SK-N-SH treated with all-trans-retinoic acid at 6 μM for 48 hours (cell line): ENCODE data around the gene SEC31A.
"Not testable (repeated sequence)": the region's sequence is repeated elsewhere in the genome, so short reads cannot be mapped to it uniquely, and the experiment has no call there.

Experiments
- ARNTL ChIP-seq: fragments of 450-650 bp; formaldehyde crosslinking; IDR thresholded peaks from 2 replicates; pipeline ENCODE4 v1.5.0; 2020; ENCODE audit warnings: low read depth, mild to moderate bottlenecking, moderate library complexity, borderline replicate concordance
- CREB5 ChIP-seq: fragments of 250-450 bp; sonication (Bioruptor Pico); IDR thresholded peaks from 2 replicates; pipeline ENCODE4 v1.5.1; 2020; ENCODE audit warnings: low read depth, mild to moderate bottlenecking, moderate library complexity
- CSDC2 ChIP-seq: fragments of 250-450 bp; sonication (Bioruptor Pico); IDR thresholded peaks from 2 replicates; pipeline ENCODE4 v1.5.0; 2020; ENCODE audit warnings: mild to moderate bottlenecking, moderate library complexity
- CSRNP3 ChIP-seq: fragments of 250-450 bp; sonication (Bioruptor Pico); IDR thresholded peaks from 2 replicates; pipeline ENCODE4 v1.5.1; 2021; ENCODE audit warnings: mild to moderate bottlenecking, moderate library complexity
- GLIS3 ChIP-seq: fragments of 250-450 bp; sonication (Bioruptor Pico); IDR thresholded peaks from 2 replicates; pipeline ENCODE4 v1.5.0; 2020; ENCODE audit warnings: mild to moderate bottlenecking, moderate library complexity
- PATZ1 ChIP-seq: fragments of 250-450 bp; sonication (Bioruptor Pico); IDR thresholded peaks from 2 replicates; pipeline ENCODE4 v1.8.0; 2020; ENCODE audit warnings: mild to moderate bottlenecking, moderate library complexity, borderline replicate concordance
- RARB ChIP-seq: fragments of 250-450 bp; sonication (Bioruptor Pico); IDR thresholded peaks from 2 replicates; pipeline ENCODE4 v1.8.0; 2021; ENCODE audit warnings: mild to moderate bottlenecking, moderate library complexity
- TCF4 ChIP-seq: fragments of 250-450 bp; sonication (Bioruptor Pico); IDR thresholded peaks from 2 replicates; pipeline ENCODE4 v1.8.0; 2021; ENCODE audit warnings: mild to moderate bottlenecking, moderate library complexity, borderline replicate concordance
- TOX ChIP-seq: fragments of 250-450 bp; sonication (Bioruptor Pico); IDR thresholded peaks from 2 replicates; pipeline ENCODE4 v1.8.0; 2021; ENCODE audit warnings: mild to moderate bottlenecking, moderate library complexity, borderline replicate concordance
- ZC3H10 ChIP-seq: fragments of 250-450 bp; sonication (Bioruptor Pico); IDR thresholded peaks from 2 replicates; pipeline ENCODE4 v1.5.1; 2021; ENCODE audit warnings: mild to moderate bottlenecking, moderate library complexity
- ZFP3 ChIP-seq: fragments of 250-450 bp; sonication (Bioruptor Pico); IDR thresholded peaks from 2 replicates; pipeline ENCODE4 v1.5.0; 2020; ENCODE audit warnings: mild to moderate bottlenecking, moderate library complexity
- ZFP30 ChIP-seq: fragments of 450-650 bp; formaldehyde crosslinking; IDR thresholded peaks from 2 replicates; pipeline ENCODE4 v1.5.0; 2022; ENCODE audit warnings: mild to moderate bottlenecking, moderate library complexity
- ZNF565 ChIP-seq: fragments of 450-650 bp; formaldehyde crosslinking; conservative IDR thresholded peaks from 2 replicates; pipeline ENCODE4 v1.5.0; 2020; ENCODE audit warnings: low read depth, mild to moderate bottlenecking, moderate library complexity
- ZNF8 ChIP-seq: fragments of 450-650 bp; formaldehyde crosslinking; IDR thresholded peaks from 2 replicates; pipeline ENCODE4 v1.5.0; 2020; ENCODE audit warnings: mild to moderate bottlenecking, moderate library complexity

- not testable (repeated sequence) for TF ChIP-seq GLIS3 (CRISPR knock-in tag); CSDC2 (CRISPR knock-in tag); ZFP3 (CRISPR knock-in tag); CREB5; ZNF8 (CRISPR knock-in tag); PATZ1 (CRISPR knock-in tag); TCF4 (CRISPR knock-in tag); ARNTL (CRISPR knock-in tag); CSRNP3 (CRISPR knock-in tag); ZNF565 (CRISPR knock-in tag); ZC3H10 (CRISPR knock-in tag); TOX; ZFP30 (CRISPR knock-in tag); RARB (CRISPR knock-in tag)
These were observed 57.9 kb downstream of the SEC31A start for GRCh38 chr4:82833060-82833459.
